Keratinocyte (primary cell): ENCODE data around the gene SIPA1L2.

Experiments used
- CTCF ChIP-seq, 3 experiments: IDR thresholded peaks in 1 of 3; conservative IDR thresholded peaks in 1 of 3; optimal IDR thresholded peaks in 1 of 3; 2 replicates in 2 of 3; 3 replicates in 1 of 3; pipeline versions ENCODE3 to v1.5.1; 2011; ENCODE audit warnings: low read length in 3 of 3, mild to moderate bottlenecking in 3 of 3, moderate library complexity in 2 of 3, control low read depth in 1 of 3, inconsistent platforms in 1 of 3; ENCODE audit not compliant: insufficient read depth in 2 of 3; ENCODE audit errors: extremely low read depth in 1 of 3
- EZH2 ChIP-seq: IDR thresholded peaks from one replicate; pipeline ENCODE4 v1.6.1; 2012; ENCODE audit warnings: inconsistent platforms, mild to moderate bottlenecking, low read length, moderate library complexity

DNA sequence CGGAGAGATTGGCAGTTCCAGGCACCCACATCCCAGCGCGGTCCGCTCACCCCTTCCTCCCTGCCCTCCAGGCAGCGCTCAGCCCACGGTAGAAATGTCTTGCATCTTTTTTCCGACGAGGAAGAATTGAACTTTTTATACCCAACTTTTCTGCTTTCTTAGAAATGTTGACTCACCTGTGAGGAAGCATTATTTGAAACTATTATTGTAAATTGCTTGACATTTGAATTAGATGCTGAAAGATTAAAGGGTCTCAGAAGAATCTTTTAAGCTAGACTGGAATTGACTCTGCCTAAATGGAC is 912 bp upstream of the SIPA1L2 start:
- no peak for TF ChIP-seq CTCF (optimal IDR thresholded peaks at IDR 0.05 in 1 of 3, IDR thresholded peaks at IDR 0.05 in 1 of 3, conservative IDR thresholded peaks at IDR 0.05 in 1 of 3; ENCODE audit: extremely low read depth in 1 of 3, insufficient read depth in 2 of 3, low read length in 3 of 3)
- no peak for TF ChIP-seq EZH2
